Uterus (tissue), 2 donors: ENCODE measurements around the gene CEACAM21.

Experiments used
- POLR2A ChIP-seq, 2 donors: fragments of 450-650 bp; IDR thresholded peaks; one replicate each; pipeline ENCODE4 v1.6.1; 2016; ENCODE audit warnings: antibody characterized with exemption in 2 of 2, mild to moderate bottlenecking in 1 of 2, moderate library complexity in 1 of 2
- TF ChIP-seq, protein P1 (sequence below), 4 experiments: fragments of 200-600 bp in 2 of 4; fragments of 450-650 bp in 2 of 4; sonication (generic) in 2 of 4; IDR thresholded peaks; one replicate each; pipeline ENCODE4 v1.5.1; 2016 to 2019; ENCODE audit warnings: antibody characterized with exemption in 4 of 4, mild to moderate bottlenecking in 2 of 4, moderate library complexity in 1 of 4

DNA sequence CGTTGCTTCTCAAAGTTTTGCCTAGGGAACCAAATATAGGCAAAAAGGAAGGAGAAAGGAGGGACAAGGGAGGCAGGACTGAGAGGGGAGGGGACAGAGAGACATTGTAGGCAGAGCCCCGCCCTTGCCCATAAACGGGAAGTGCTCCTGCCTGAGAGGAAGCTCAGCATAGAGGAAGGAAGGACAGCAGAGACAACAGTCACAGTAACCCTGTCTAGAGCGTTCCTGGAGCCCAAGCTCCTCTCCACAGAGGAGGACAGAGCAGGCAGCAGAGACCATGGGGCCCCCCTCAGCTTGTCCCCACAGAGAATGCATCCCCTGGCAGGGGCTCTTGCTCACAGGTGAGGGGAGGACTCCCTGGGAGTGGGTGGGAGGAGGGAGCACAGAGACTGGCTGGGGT lies at the start of gene CEACAM21:
- TF ChIP-seq, protein P1, sequence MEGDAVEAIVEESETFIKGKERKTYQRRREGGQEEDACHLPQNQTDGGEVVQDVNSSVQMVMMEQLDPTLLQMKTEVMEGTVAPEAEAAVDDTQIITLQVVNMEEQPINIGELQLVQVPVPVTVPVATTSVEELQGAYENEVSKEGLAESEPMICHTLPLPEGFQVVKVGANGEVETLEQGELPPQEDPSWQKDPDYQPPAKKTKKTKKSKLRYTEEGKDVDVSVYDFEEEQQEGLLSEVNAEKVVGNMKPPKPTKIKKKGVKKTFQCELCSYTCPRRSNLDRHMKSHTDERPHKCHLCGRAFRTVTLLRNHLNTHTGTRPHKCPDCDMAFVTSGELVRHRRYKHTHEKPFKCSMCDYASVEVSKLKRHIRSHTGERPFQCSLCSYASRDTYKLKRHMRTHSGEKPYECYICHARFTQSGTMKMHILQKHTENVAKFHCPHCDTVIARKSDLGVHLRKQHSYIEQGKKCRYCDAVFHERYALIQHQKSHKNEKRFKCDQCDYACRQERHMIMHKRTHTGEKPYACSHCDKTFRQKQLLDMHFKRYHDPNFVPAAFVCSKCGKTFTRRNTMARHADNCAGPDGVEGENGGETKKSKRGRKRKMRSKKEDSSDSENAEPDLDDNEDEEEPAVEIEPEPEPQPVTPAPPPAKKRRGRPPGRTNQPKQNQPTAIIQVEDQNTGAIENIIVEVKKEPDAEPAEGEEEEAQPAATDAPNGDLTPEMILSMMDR (IDR thresholded peaks at IDR 0.05) = no peak
- no peak for TF ChIP-seq POLR2A (IDR thresholded peaks at IDR 0.05)
